ENCODE measurements around the gene ELK3. TPM values are rescaled to one million over a fixed set of nuclear protein-coding genes. Genes with fewer than 3 reads are reported as not detected.

ELK3 gene
- polyA plus RNA-seq, 1 donor: 52.9 TPM

DNA sequence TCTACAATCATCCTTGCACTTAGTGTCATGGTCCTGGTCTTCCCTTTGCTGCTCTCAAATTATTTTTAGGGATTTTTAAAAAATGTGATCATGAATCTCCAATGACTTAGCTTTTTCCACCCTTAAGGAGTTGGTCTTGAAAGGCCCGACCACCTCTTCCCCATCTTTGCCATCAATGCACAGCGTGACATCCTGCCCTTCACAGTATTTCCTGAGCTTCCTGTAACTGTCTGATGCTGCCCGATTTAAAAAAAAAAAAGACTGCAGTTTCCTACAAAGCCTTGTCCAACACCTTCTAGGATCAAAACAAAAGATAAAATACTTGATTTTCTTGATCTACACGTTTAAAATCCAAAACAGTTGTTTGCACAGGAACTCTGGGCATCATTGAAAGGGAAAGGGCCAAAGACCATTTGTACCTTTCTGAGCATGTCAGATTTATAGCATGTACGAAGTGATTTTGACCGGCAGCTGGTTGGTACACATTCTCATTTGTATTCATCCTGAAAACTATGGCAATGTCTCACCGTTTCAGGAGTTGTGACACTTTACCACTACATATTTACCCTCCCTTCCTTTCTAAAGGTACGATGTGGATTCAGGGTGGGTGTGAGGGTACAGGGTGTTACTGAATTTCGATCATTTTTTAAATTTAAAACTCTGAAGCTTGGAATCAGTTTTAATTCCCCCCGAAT lies 7.4 kb upstream of the ELK3 start:
- DNase-seq: no peak

DNA sequence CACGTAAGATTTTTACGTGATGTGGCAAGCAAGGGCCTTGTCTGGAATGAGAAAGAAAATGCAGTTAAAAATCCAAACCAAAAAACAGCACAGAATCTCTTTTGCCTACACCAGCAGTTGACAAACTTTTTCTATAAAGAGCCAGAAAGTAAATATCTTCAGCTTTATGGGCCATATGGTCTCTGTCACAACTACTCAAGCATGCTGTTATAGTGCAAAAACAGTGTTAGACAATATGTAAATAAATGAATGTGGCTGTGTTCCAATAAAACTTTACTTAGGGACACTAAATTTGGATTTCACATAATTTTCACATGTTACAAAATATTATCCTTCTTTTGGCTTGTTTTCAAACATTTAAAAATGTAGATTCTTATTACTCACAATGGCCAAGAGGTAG lies 6.2 kb upstream of the ELK3 start:
- DNase-seq: peak; percentile 64

DNA sequence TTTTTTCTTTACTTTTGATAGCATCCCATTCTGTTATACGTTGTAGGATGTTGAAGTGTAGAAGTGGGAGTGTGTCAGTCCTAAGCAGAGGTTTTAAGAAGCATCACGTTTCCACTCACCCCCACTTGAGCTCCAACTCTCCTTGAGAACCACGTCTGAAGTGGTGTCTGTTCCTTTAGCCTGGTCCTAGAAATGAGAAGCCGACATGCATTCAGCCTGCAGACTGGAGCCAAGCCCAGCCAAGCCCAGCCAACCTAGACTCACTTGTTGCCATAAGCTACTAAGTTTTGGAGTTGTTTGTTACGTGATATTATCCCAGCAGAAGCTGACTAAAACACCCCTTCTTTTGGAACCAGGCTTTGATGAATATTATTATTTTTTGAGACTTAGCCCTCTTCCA lies 4.4 kb upstream of the ELK3 start:
- DNase-seq: no peak

DNA sequence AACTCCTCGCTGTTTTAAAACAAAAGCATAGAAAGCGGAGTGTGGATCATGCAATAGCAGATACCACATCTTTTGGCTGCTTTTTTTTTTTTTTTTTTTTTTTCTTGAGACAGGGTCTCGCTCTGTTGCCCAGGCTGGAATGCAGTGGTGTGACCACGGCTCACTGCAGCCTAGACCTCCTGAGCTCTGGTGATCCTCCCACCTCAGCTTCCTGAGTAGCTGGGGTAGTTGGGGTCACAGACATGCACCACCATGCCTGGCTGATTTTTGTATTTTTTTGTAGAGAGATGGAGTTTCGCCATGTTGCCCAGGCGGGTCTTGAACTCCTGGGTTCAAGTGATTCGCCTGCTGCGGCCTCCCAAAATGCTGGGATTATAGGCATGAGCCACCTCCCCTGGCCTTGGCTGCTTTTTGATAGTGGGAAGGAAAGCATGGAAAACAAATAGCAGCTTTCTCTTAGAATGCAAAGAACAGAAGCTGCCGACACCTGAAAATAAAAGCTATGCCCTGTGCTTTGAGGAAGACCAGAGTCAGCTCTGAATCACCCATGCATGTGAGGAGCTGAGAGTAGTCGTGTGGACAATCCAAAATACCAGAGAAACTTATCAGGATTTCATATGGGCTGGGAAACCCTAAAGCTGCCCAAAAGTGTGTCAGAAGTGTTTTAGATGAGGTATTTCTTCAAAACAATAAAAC lies 3.6 kb upstream of the ELK3 start:
- no peak for DNase-seq

DNA sequence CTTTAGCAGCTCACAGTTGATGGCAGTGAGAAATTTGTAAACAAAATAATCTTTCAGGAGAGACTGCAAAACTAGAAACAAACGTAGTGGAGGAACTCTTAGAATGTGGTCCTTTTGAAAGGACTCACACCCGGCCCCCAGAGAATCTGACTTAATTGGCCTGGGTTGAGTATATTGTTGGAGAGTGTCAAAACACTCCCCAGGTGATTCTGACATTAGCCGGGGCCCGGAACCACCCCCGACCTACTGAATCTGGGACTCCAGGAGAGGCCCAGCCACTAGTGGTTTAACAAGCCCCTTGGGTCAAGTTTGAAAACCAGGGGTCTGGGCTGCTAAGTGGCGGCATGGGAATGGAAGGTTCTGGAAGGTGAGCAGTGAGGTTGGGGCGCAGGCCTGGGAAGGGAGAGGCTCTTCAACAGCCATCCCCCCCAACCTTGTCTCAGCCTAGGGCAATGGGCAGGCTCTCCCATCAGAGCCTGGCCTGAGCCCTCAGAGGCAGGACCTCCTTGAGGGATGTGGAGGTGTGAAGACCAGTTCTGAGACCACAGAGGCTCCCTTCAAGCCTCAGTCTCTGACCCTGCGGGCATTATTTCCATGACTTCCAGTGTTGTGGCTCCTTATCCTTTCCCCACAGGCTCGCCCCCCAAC lies 1.1 kb upstream of the ELK3 start:
- no peak for DNase-seq

DNA sequence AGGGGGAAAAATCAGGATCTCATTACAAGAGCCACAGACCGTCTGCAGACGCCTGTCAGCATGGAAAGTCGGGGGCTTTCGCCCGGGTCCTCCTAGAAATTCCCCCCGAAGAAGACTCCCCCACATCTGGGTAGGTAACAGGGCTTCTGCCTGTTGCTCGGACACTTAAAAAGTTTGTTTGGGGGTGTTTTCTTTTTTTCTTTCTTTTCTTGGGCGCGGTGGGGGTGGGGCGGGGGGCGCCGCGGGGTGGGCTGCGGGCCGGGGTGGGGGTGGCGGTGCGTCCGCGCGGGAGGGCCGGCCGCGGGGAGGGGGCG lies 358 bp downstream of the ELK3 start:
- no peak for DNase-seq

DNA sequence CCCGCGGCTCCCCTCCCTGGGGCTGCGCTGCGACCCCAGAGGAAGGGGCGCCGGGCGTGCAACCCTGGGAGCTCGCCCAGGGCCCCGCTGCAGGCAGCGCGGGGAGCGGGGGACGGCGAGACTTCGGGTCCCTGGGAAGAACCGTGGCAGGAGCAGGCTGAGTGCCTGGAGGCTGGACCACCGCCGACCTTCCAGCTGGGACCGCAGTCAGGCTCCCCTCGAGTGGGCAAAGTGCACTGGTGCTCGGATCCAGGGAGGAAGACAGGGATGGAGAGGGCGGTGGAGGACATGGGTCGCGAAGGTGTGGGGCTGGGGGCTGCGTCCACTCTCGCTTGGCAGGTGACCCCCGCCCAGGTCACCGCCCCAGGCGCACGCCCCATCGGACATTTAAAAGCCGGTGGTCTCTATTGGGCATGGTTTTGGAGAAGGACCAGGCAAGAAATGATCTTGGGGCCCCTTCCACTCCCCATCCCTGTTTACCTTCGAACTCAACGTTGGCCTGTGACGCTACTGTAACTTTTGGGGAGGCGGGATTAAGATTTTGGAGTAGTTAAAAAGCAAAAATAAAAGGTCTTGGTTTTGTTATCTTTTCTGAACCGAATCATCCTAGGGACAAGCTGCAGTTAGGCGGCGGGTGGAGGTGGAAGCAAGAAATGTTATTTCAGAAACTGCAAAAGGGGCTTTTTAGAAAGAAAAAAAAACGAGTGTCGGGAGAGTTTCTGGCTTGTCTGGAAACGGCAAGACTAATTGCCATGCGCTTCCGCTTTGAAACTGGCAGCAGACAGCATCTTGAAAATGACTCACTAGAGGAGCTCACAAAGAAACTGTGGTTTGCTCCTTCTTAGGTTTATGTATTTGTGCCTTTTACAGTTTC lies 1.0 kb downstream of the ELK3 start:
- no peak for DNase-seq

DNA sequence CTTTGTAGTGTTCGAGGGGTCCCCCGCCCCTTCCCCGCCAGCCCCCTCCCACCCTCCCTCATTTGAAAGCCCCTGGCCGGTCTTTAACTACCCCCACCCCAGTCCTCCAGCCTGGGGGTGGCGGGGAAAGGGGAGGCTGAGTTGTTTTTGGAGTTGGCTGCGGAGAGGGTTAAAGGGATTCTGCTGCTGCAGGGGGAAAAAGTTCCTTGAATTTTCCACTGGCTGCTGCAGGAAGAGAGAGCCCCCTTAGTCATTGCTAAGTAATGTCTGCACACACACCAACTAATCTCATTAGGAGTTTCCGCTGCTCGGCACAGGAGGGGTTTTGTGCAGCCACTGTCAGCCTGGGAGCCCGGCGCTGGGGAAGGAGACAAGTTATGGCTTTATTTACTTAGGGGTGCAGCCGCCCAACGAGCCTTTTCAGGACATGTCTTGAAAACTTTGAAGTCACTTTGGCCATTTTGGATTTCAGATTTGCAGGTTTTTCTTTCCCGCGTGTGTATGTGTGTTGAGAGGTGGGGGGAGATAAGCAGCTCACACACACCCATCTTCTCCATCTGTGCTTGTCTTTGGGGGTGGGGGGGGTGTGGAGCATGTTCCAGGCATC lies 1.8 kb downstream of the ELK3 start:
- DNase-seq: no peak

DNA sequence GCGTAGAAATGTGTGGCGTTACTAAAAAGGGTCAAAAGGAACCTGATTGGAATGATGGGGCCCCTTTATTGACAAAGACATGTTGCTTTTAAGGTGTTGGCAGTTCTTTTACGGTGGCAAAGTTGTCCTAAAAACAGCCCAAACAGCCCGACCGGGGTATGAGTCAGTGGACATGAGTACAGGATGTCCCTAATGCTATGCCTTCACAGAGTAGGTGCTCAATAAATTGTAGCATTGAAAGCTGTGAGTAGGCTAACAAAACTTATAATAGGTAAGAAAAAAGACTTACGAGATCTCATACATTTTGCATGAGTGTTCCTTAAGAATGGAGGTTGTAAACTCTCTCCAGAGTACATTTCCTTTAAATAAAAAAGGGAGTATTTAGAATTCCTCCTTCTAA lies 2.6 kb downstream of the ELK3 start:
- DNase-seq: no peak

DNA sequence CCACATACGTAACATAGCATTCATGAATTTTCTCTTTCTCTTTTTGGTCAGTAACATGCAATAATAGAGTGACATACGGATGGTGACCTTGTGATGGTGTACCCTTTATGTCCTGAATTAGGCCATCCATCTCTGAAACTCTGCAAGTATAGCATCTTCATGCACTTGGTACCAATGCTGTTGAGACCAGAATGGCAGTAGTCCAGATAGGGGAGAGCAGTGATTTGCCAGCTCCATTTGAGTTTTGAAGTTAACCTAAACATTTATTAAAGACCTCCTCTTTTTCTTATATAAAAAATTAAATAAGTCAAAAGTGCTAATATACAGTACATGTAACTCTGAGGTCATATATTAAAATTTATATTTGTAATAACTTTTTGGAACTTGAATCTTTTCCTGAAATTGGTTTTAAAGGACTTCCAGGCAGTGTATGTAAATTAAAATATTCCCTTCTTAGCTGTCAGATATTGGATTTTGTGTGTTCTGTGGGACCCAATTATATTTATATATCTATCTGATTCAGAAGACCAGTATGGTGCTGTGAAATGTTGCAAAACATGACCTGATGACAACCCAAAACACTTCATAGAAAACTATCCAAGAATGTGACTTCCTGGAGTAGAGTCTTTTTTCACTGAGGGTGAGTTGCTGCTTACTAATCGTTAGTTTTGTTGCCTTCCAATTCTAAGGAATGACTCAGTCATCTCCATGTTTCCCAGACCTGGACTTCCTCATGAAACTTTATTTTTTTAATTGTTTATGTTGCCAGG lies 3.5 kb downstream of the ELK3 start:
- no peak for DNase-seq

DNA sequence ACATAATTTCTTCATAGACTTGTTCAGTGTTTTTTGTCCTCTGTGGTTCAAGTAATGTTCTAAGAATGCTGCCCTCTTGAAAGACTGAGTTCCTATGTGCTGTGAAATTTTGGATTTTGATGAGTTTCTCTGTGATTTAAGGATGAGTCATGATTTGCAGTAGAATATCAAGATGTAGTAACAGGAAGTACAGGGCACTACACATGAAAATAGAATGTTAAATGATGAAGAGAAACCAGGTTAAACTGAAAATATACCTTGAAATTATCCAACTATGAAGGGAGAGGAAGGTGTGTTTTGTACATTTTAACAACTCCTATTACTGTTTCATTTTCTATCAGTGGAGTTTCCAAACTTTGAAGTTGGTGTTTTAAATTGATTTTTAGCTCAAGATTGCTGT lies 4.8 kb downstream of the ELK3 start:
- DNase-seq: no peak

DNA sequence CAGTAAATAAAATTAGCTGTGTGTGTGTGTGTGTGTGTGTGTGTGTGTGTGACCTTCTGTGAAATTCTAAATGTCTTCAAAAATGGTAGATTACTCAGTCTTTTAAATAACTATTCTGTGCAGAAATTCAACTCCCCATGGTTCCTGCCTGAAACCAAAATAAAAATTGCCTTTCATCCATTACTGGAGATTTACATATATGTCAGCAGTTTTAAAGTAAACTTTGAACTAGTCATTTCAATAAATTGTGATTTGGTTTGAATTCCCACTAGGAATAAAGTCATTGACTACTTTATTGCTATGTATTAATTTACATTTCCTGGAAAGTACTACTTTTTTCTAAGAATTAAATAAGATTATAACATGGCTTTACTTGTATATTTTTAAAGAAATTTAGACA lies 5.3 kb downstream of the ELK3 start:
- no peak for DNase-seq

DNA sequence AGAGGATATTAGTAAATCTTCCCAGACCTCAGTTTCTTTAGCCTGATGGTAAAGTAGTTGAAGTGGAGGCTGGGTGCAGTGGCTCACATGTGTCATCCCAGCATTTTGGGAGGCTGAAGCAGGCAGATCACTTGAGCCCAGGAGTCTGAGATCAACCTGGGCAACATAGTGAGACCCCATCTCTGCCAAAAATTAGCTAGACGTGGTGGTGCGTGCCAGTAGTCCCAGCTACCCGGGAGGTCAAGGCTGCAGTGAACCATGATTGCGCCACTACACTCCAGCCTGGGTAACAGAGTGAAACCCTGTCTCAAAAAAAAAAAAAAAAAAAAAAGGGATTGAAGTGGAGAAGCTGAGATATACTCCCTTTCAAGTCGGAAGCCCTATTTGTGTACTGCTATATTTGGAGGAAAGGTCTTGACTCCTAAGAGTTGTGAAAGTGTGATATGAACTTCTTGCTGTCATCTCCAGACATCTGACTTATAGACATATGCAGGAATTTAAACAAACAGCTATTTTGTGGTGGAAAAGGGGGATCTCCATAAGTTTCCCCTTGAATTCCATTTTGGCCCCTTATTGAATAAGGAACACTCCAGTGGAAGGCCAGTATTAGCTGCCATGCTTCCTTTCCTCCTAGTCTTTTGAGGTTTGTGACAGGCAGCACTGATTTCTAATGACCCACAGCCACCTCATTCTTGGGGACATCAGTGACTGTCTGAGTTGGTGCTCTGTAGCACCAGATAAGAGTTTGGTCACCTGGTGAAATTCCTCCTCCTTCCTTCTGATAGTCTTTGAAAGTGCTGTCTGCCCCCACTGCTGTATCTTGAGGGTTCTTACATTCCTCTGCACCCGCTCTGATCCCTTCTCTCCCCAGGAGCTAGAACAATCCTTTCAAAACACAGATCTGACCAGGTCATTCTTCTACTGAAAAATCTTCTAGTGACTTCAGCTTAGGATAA lies 7.4 kb downstream of the ELK3 start:
- no peak for DNase-seq

DNA sequence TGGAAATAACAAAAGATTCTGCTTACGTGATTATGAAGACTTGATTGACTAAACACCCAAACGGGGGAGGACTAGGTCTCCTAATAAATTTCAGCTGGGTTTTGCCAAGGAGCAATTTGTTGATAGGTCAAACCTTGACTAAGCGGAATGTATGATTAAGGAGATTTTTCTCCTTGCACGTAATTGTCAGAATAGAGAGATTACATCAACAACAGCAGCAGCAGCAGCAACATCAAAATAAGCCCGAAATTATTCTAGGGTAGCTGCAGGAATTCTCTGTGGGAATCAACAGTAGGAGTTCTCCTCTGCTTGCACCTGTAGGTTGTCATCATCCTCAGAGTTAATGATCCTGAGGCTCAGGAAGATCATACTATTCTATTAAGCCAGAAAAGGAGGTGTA lies 10.2 kb downstream of the ELK3 start:
- no peak for DNase-seq

DNA sequence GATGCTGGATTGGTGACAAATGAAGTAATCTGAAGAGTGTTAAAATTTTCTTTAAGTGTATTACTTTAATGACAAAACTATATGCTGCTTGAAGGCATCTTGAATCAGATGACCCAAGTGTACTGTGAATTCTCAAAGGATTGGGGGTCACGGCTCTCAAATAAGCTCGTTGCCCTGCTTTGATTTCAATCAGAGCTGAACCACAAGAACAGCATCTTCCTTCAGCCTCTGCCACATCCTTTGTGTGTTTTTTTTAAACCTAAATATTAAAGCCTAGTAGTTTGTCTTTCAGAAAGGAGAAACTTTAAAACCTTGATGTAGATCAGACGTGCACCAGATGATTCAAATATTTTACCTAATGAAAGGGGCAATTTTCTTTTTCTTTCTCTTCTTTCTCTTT lies 11.7 kb downstream of the ELK3 start:
- no peak for DNase-seq

DNA sequence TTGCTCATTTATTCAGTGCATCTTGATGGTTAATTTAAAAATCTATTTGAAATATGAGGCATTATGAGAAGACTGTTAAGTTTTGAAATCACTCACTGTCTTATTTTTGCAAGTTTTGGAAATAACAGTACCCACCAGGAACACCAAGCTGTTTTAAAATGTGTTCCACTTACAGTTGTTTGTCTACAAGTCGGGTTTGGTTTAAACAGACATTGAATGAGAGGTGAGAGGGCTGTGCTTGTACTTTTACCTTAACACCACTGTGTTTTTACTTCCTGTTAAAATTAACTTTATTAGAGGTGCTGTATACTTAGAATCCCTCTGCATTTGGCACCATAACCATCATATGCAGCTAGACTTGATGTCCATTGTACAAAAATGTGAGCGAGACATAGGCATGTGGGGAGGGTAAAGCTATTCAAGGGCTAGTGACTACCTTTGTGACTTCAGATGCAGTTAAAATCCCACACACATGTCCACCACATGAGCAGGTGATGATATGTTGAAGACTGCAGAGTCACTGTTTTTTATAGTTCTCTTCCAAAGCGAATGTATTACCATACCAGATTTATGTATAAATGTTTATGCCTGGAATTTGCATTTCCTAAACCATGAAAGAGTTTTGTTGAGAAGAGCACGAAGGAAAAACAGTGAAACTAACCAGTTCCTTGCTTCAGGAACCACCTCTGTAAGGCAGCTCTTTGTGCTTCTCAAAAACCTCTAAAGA lies 12.9 kb downstream of the ELK3 start:
- DNase-seq: no peak

DNA sequence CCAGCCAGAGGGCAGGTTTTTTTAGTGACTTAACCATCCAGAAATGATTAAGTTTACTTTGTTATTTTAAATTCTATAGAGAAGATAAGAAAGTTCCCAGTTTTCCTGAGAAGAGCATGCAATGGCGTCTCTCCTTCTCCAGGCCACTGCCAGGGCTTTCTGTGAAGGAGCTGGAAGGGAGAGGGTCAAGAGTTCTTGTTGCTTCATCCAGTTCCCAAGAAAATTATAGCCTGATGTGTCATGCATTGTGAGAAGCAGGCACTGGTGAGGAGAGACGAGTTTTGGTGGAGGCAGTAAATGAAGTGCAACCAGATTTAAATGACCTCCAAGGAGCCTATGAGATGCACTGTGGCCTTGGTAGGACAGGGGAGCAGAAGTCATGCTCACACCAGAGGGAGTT lies 14.2 kb downstream of the ELK3 start:
- DNase-seq: no peak

DNA sequence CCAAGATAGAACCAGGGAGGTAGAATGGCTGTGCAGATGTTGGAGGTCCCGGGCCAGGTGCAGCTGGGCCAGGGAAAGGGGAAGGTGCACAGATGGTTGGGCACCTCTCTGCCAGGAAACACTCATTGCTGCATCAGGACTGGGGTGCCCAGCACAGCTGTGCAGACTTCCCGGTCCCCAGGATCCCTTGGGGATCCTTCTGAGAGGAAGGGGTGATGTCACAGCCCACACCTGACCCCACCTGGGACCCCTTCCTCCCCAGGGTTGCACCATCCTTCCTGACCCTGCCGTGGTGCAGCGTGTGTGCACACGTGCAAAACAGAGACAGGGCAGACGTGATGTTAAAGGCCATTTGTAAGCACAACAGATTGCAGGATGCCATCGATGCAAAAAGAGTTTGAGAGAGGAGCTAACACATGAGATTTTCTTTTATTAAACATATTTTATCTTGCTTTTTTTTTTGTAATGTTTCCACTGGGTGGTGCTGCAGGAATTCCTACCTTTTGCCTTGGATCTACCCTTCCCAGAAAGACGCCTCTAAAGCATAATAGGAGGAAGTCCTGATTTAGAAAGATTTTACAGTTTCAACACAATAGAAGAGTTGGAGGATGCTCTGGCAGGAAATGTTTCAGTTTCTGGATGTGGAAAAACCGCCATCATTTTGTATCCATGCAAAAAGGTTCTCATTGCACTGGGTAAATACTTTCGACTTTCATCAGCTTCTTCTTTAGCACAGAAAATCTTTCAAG lies 14.8 kb downstream of the ELK3 start:
- no peak for DNase-seq
